GM18526 (cell line): ENCODE data around the gene CTNS.

ENCODE experiments used
- POLR2A ChIP-seq: IDR thresholded peaks from 3 replicates; pipeline ENCODE4 v1.6.1; 2011; ENCODE audit not compliant: insufficient read length; ENCODE audit errors: extremely low read depth

The CTNS gene

DNA sequence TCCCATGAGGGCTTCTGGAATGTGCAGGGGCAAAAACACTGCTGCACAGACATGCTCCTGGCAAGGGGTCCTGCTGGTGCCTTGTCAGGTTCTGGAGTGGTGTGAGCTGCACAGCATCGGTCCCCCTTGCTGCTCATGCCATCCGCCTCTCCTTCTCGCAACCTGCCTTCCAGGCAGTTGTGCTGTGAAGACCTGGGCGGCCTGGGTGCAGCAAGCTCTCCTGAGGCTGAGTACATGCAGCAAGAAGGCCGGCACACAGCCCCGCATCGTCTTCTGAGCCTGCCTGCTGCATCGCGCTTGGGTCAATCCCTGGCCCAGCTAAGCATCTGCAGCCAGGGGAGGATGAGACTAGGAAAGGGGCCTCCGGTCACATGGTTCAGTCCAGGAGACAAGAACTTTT lies 26.9 kb upstream of the CTNS start:
- TF ChIP-seq POLR2A = no peak

DNA sequence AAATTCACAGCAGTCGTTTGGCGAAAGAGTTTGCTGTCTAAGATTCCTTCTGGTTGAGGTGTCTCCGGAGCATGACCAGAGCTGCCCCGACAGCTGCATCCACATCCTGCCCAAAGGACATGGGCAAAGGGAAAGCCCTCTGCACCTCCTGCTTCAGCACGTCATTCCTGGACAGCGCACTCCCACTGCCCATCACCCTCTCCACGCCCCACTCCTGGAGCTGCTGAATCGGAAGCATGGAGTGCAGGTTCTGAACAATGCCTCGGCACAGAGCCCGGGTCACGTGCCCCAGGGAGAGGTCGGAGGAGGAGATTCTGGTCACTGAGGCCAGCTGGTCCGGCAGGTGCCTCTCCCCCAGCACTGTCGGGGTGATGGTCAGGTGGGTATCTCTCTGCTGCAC lies 26.0 kb upstream of the CTNS start:
- TF ChIP-seq POLR2A = no peak

DNA sequence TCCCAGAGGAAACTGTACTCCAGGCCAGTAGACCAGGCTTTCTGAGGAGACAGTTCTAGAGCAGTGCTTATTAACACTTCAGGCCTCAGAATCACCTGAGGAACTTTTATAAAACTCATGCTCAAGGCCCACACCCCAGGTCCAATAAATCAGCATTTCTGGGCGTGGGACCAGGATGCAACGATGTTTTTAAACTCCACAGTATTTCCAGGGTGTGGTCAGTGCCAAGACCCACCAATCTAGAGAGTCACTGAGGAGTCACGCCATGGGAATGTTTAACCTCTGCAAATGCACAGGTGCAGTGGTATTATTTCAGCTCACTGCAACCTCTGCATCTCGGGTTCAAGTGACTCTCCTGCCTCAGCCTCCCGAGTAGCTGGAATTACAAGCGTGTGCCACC lies 23.4 kb upstream of the CTNS start:
- TF ChIP-seq POLR2A = no peak

DNA sequence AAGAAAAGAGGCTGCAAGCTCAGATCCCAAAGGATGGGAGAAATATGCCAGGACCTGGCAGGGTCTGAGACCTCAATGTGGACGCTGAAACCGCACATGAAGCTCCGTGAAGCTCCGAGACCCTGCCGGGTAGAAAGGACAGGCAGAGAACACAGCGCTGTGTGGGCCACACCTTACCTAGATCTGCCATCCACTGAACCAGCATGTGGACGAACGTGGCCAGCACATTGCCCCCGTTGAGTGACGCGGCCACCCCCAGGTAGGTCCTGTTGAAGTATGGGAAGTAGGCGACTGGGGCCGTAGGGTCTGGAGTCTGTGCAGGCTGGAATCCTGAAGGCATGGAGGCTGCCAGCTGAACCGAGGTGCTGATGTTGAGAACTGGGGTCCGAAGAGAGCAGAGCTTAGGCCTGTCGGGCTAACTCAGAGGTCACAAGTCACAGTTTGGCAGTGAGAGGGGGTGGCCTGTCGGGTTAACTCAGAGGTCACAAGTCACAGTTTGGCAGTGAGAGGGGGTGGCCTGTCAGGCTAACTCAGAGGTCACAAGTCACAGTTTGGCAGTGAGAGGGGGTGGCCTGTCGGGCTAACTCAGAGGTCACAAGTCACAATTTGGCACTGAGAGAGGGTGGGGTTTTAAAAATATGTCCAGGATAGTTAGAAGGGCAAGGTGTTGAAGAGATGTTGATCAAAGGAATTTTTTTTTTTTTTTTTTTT lies 21.2 kb upstream of the CTNS start:
- no peak for TF ChIP-seq POLR2A

DNA sequence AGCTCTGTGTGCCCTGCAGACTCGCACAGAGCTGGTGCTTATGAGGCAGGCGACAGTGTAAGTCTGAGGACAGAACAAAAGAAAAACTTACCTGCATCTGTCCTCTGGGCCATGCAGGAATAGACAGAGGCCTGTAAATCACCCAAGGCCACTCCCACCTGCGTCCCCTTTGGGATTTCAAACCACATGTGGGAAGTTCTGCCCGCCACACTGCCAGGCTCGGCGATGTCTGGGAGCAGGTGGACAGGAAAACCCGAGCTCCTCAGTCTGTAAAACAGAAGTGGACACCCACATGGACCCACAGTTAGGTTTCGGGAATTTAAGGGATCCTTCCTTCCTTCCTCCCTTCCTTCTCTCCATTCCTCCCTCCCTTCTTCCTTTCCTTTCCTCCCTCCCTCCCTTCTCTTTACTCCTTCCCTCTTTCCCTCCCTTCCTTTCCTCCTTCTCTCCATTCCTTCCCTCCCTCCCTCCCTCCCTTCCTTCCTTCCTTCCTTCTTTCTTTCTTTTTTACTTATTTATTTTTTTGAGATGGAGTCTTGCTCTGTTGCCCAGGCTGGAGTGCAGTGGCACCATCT lies 15.3 kb upstream of the CTNS start:
- TF ChIP-seq POLR2A = no peak

DNA sequence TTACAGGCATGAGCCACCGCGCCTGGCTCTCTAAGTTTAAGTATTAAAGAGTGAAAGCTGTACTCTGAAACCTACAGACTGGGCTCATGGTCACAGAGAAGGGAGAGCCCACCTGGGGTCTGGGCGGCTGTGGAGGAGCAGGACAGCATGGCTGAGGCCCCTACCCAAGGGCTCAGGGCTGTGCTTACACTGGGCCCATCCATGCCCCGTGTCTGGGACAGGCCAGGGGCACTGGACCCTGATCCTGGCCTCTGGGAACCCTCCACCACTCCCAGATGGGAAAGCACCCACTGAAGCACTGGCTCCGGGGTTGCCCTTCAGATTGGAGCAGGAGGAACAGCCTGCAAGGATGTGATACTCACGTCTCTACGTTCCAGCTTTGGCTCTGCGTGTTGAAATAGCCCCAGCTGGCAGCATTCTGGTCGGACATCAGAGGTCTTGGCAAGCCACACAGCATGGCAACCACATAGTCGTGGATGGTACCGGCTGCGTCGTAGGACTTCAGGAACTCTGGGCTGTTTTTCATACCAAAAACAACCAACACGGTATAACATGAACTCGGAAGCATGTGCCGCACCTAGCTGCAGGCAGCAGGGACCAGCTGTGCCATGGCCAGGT lies 13.5 kb upstream of the CTNS start:
- no peak for TF ChIP-seq POLR2A

DNA sequence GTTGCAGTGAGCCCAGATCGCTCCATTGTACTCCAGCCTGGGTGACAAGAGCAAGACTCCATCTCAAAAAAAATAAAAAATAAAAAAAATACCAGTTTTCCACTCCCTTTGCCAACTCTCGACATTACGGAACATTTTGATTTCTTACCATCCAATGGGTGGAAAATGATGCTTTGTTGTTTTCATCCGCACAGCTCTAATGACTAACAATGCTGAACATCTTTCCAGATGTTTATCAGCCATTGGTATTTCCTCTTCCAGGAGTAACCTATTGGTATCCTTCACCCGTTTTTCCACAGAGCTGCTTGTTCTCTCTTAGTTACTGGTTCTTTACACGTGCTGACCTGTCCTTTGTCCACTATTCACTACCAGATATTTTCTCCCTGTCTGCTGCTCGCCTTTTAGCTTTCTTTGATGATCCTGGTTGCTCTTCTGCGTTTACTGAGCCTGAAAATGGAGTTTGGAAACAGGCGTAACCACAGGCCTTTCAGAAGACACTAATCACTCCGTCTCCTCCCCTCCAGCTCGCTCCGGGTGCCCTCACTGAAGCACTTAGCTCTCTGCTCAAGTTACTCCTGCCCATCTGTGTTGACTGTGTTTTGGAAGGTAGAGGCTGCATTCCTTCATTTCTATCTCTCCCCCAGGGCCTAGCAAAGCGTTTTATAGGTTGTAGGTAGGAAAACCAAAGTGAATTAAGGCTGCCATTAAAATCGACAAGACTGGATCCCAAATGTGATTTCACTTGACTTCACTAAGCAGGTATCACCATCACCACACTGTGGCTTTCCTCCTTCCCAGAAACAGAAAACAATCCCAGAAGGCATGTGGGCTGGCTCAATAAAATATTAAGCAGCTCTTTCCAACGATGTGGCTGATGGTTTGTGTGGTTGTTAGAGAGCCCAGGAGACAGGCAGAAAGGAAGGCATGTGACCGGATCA lies 9.5 kb upstream of the CTNS start:
- TF ChIP-seq POLR2A = no peak

DNA sequence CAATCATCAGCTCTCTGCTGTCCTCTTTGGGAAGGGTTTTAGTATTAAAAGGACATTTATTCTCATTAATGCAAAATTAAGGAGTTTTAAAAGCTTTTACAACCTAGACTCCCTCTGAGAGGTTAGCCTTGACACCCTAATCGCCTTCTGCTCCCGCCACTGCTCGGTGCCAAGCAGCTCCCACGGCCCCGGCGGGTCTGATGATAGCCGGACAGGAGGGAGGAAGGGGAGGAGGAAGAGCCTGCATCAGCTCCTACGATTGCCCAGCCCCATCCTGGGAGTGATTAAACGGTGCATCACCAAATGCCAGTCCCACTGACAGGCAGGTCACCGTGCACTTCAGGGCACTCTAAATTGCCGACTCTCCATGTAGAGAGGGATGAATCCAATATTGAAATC lies 8.8 kb upstream of the CTNS start:
- TF ChIP-seq POLR2A = no peak

DNA sequence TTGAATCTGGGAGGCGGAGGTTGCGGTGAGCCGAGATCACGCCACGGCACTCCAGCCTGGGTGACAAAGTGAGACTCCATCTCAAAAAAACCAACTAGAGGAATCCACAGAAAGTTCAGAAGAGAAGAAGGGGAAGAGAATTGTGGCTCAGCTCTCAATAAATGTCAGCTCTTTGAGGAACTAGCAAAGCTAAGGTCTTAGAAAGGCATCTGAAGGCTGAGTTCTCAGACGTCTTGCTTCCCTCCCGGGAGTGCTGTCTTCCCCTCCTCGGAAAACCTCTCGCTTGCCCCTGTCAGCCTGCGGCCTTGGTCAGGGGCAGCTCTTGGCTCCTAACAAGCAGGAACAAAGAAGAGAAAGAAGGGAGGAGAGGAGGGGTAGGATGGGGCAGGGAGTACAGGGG lies 5.8 kb upstream of the CTNS start:
- no peak for TF ChIP-seq POLR2A

DNA sequence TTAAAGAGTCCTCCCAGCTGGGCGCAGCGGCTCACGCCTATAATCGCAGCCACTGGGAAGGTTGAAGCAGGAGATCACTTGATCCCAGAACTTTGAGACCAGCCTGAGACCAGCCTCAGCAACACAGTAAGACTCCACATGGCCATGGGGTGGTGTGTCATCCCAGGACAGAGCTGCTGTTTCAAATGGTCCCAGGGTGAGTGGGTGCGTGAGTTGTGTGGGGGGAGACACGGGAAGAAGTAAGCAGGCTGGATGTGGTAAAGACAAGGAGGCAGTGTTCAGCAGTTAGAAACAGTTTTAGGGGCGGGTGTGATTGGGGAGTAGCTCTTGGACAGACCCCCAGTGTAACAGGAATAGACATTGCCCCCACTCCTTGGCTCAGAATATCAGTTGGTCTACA lies 4.3 kb upstream of the CTNS start:
- no peak for TF ChIP-seq POLR2A

DNA sequence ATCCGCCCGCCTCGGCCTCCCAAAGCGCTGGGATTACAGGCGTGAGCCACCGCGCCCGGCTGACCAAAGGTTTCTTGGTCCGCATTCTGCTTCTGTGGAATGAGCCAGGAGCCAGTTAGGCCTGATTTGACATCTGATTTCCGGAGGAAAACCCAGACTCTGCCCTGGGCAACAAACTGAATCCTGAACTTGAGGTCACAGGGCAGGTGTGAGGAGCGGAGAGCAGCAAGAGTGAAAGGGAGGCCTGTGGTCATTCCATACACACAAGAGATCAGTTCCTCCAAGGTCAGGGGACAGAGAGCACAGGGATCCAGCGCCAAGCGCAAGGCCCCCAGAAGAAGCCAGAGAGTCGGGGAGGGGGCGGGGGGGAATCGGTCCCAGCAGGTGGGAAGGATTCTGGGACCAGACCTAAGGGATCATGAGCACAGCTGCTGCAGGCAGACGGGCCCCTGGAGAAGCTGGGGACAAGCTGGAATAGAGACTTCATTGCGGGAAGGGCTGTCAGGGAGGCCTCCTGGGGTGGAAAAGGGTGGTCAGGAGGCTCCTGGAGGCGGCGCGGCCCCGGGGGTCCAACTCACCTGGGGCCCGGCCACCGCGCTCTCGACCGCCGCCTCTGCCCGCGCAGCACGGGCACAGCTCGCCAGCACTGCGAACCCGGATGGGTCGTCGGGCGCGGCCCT lies 946 bp upstream of the CTNS start:
- TF ChIP-seq POLR2A = no peak

DNA sequence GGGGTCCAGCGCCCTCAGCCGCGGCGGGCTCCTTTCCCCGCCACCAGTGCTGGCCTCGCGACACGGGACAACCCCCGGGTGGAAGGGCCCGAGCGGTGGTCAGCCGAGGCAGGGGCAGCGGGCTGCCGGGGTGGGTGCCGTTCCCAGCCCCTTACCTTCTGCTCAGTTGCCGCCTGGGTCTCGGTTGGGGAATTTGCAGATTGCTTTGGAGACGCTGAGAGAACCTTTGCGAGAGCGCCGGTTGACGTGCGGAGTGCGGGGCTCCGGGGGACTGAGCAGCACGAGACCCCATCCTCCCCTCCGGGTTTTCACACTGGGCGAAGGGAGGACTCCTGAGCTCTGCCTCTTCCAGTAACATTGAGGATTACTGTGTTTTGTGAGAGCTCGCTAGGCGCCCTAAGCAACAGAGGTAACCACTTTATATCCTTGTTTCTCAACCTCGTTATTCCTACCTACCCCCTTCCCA lies 381 bp downstream of the CTNS start:
- TF ChIP-seq POLR2A = no peak

DNA sequence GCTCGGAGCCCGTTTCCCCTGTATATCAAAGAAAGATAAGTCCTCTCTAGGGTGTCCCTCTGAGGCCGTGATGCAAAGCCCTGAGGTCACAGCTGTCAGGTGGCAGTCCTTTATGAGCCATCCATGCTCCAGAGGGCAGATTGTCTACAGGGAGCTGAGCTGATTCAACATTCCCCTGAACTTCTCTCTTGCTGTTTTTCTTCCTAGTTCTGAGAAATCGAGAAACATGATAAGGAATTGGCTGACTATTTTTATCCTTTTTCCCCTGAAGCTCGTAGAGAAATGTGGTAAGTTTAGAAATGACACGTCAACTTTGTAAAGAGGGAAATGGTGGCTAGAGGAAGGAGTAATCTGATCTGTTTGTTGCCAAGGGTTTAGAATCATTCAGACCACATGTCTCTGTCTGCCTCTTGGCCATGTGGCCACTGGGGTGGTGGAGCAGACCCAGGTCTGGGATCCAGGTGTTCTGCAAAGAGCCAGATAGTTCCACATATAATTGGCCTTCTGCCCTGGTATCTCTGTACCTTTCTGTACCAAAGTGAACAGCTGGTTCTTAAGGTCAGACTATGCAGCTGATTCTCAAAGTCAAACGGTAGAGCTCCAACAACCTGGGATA lies 3.5 kb downstream of the CTNS start:
- TF ChIP-seq POLR2A = no peak

DNA sequence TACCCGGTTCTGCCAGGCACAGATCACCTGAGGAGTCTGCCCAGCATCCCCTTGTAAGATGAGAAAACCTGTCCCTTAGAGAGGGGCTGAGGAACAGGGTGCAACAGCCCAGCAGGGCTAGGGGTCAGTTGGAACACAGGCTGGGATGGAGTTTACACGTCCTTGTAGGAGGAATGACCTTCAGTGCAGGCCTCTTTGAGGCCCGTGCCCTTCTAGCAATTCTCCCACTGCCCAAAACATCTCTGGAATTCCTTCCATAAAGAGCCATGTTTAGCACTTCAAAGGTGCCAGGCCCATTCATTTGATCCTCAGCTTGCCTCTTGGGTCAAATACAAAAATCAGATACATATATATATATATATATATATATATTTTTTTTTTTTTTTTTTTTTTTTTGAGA lies 4.5 kb downstream of the CTNS start:
- TF ChIP-seq POLR2A = no peak
